Mesenchymal stem cell (in vitro differentiated cells and primary cell): ENCODE data around the gene CYB561D1.

Source experiments
- DNase-seq: peaks from one replicate; pipeline ENCODE4 v3.0.0-alpha.2; 2013
- H2AFZ ChIP-seq: one replicate; pipeline ENCODE4 v1.6.1; 2013; ENCODE audit warnings: low read depth, mild to moderate bottlenecking, control low read depth, inconsistent platforms, low read length, moderate library complexity
- H2AK5ac ChIP-seq: 2 replicates; pipeline ENCODE4 v1.6.1; 2013; ENCODE audit warnings: low read length, moderate library complexity, mild to moderate bottlenecking, inconsistent platforms; ENCODE audit not compliant: severe bottlenecking
- H2BK120ac ChIP-seq: one replicate; pipeline ENCODE4 v1.6.1; 2013; ENCODE audit warnings: low read depth, mild to moderate bottlenecking, inconsistent platforms, low read length, moderate library complexity
- H2BK12ac ChIP-seq, 2 experiments: one replicate each; pipeline ENCODE4 v1.6.1; 2013; ENCODE audit warnings: inconsistent platforms in 2 of 2, low read length in 2 of 2, mild to moderate bottlenecking in 2 of 2, moderate library complexity in 2 of 2, control low read depth in 1 of 2
- H2BK15ac ChIP-seq: one replicate; pipeline ENCODE4 v1.6.1; 2013; ENCODE audit warnings: mild to moderate bottlenecking, low read depth, inconsistent platforms; ENCODE audit not compliant: poor library complexity, severe bottlenecking
- H2BK5ac ChIP-seq: 2 replicates; pipeline ENCODE4 v1.6.1; 2013; ENCODE audit warnings: low read depth, mild to moderate bottlenecking, low read length, control low read depth, inconsistent platforms; ENCODE audit not compliant: poor library complexity, severe bottlenecking
- H3K14ac ChIP-seq, 2 experiments: one replicate each; pipeline ENCODE4 v1.6.1; 2013; ENCODE audit warnings: inconsistent platforms in 2 of 2, low read length in 2 of 2, control low read depth in 1 of 2, mild to moderate bottlenecking in 1 of 2, moderate library complexity in 1 of 2
- H3K18ac ChIP-seq, 2 experiments: one replicate each; pipeline ENCODE4 v1.6.1; 2013; ENCODE audit warnings: inconsistent platforms in 2 of 2, low read length in 2 of 2, control low read depth in 1 of 2, low read depth in 1 of 2, mild to moderate bottlenecking in 1 of 2
- H3K23ac ChIP-seq, 2 experiments: one replicate each; pipeline ENCODE4 v1.6.1; 2013; ENCODE audit warnings: inconsistent platforms in 2 of 2, low read length in 2 of 2, mild to moderate bottlenecking in 2 of 2, moderate library complexity in 2 of 2, control low read depth in 1 of 2
- H3K27ac ChIP-seq: 2 replicates; pipeline ENCODE4 v1.5.1; 2013; ENCODE audit warnings: mild to moderate bottlenecking, moderate library complexity, low read length, control low read depth, inconsistent platforms; ENCODE audit not compliant: poor library complexity, severe bottlenecking
- H3K27me3 ChIP-seq, 2 experiments: 2 replicates each; pipeline versions ENCODE4 v1.6.1 to v1.7.0; 2013; ENCODE audit warnings: low read length in 2 of 2, mild to moderate bottlenecking in 2 of 2, moderate library complexity in 2 of 2, control low read depth in 1 of 2, inconsistent platforms in 1 of 2; ENCODE audit not compliant: control insufficient read depth in 1 of 2, insufficient read depth in 1 of 2
- H3K36me3 ChIP-seq, 2 experiments: 2 replicates each; pipeline versions ENCODE4 v1.6.1 to v1.7.0; 2013; ENCODE audit warnings: low read length in 2 of 2, control low read depth in 1 of 2, inconsistent platforms in 1 of 2, low read depth in 1 of 2, mild to moderate bottlenecking in 1 of 2; ENCODE audit not compliant: insufficient read depth in 2 of 2, control insufficient read depth in 1 of 2
- H3K4ac ChIP-seq, 2 experiments: one replicate each; pipeline ENCODE4 v1.6.1; 2013; ENCODE audit warnings: inconsistent platforms in 2 of 2, low read length in 2 of 2, mild to moderate bottlenecking in 2 of 2, moderate library complexity in 2 of 2, control low read depth in 1 of 2, low read depth in 1 of 2
- H3K4me1 ChIP-seq: 2 replicates; pipeline ENCODE4 v1.6.1; 2013; ENCODE audit warnings: low read depth, low read length, control low read depth; ENCODE audit not compliant: control insufficient read depth, insufficient read depth
- H3K4me2 ChIP-seq: 2 replicates; pipeline ENCODE4 v1.6.1; 2013; ENCODE audit warnings: low read length, mild to moderate bottlenecking, inconsistent platforms; ENCODE audit not compliant: poor library complexity, severe bottlenecking
- H3K4me3 ChIP-seq, 2 experiments: 2 replicates each; pipeline versions ENCODE4 v1.5.1 to v1.7.0; 2013; ENCODE audit warnings: low read length in 2 of 2, mild to moderate bottlenecking in 2 of 2, control low read depth in 1 of 2, low read depth in 1 of 2; ENCODE audit not compliant: insufficient read depth in 1 of 2
- H3K79me1 ChIP-seq: replicated peaks from 2 replicates; pipeline ENCODE4 v1.6.1; 2013; ENCODE audit warnings: mild to moderate bottlenecking, control low read depth, low read length, inconsistent platforms; ENCODE audit not compliant: poor library complexity, severe bottlenecking
- H3K9ac ChIP-seq: 2 replicates; pipeline ENCODE4 v1.7.0; 2013; ENCODE audit warnings: mild to moderate bottlenecking, low read length, moderate library complexity
- H3K9me3 ChIP-seq: 2 replicates; pipeline ENCODE4 v1.7.0; 2013; ENCODE audit warnings: mild to moderate bottlenecking, low read length; ENCODE audit not compliant: control insufficient read depth
- H4K8ac ChIP-seq: one replicate; pipeline ENCODE4 v1.6.1; 2013; ENCODE audit warnings: inconsistent platforms, mild to moderate bottlenecking, low read length, moderate library complexity
- H4K91ac ChIP-seq: one replicate; pipeline ENCODE4 v1.6.1; 2013; ENCODE audit warnings: mild to moderate bottlenecking, low read length, inconsistent platforms
- WGBS: methylation state at CpG from one replicate; pipeline ENCODE4 v1.1.7; 2013; ENCODE audit warnings: mixed read lengths; 5-methylcytosine and 5-hydroxymethylcytosine counted together

Gene CYB561D1

GRCh38 chr1:109491372-109491771 is 2.5 kb upstream of the CYB561D1 start:
- no peak overlapping the region for H3K18ac ChIP-seq
- no peak overlapping the region for H3K27ac ChIP-seq
- peaks cover 60% of the 10 kb centered on the region in 2 experiments for H3K36me3 ChIP-seq
- no peak overlapping the region for H3K9ac ChIP-seq
- H3K79me1 ChIP-seq, result peaks cover 16% of the 10 kb centered on the region
- no peaks in the 10 kb centered on the region for H3K27me3 ChIP-seq
- WGBS, result 96% methylated on average over 8 of the region's 8 CpGs
- H2BK5ac ChIP-seq, result no peak overlapping the region
- no peak overlapping the region for H2BK15ac ChIP-seq
- DNase-seq, result no peak
- H3K4ac ChIP-seq, result no peak overlapping the region
- no peaks in the 10 kb centered on the region for H3K9me3 ChIP-seq
- no peak overlapping the region for H3K14ac ChIP-seq
- no peak overlapping the region for H3K23ac ChIP-seq
- H3K4me2 ChIP-seq, result no peak overlapping the region
- H2AFZ ChIP-seq, result no peak overlapping the region
- H2BK12ac ChIP-seq, result no peak overlapping the region
- H3K4me1 ChIP-seq, result peaks cover 13% of the 10 kb centered on the region
- H4K8ac ChIP-seq, result no peak overlapping the region
- H2BK120ac ChIP-seq, result no peak overlapping the region
- no peak overlapping the region for H4K91ac ChIP-seq
- no peak overlapping the region for H2AK5ac ChIP-seq
- H3K4me3 ChIP-seq, result no peak overlapping the region

- H4K8ac ChIP-seq, result peak overlapping the region; percentile 28
- H3K18ac ChIP-seq, result no peak overlapping the region
- H2AK5ac ChIP-seq, result no peak overlapping the region
- no peak overlapping the region for H2BK120ac ChIP-seq
- no peak overlapping the region for H3K4me2 ChIP-seq
- no peak overlapping the region for H3K4me3 ChIP-seq
- no peak overlapping the region for H4K91ac ChIP-seq
- H3K23ac ChIP-seq, result no peak overlapping the region
- H3K36me3 ChIP-seq, result peaks cover 62 to 63% of the 10 kb centered on the region in 2 experiments
- H3K79me1 ChIP-seq, result peaks cover 26% of the 10 kb centered on the region
- H2BK15ac ChIP-seq, result no peak overlapping the region
- WGBS, result 57% methylated on average over 4 of the region's 4 CpGs
- no peaks in the 10 kb centered on the region for H3K9me3 ChIP-seq
- peaks cover 13% of the 10 kb centered on the region for H3K4me1 ChIP-seq
- no peak overlapping the region for H3K14ac ChIP-seq
- no peak overlapping the region for H2BK5ac ChIP-seq
- no peak overlapping the region for H2BK12ac ChIP-seq
- H3K27me3 ChIP-seq, result no peaks in the 10 kb centered on the region
- no peak overlapping the region for H2AFZ ChIP-seq
- no peak overlapping the region for H3K27ac ChIP-seq
- peak overlapping the region; percentile 88 for H3K9ac ChIP-seq
- DNase-seq, result no peak
- no peak overlapping the region for H3K4ac ChIP-seq
Observed at GRCh38 chr1:109492779-109493178, 1.1 kb upstream of the CYB561D1 start.

GRCh38 chr1:109493227-109493626 is 667 bp upstream of the CYB561D1 start:
- Histone ChIP-seq H3K4ac (peak overlapping the region in 1 of 2 experiments; percentile 43), H3K4me1 (peaks cover 13% of the 10 kb centered on the region), H3K9me3 (no peaks in the 10 kb centered on the region), H2BK120ac (no peak overlapping the region), H2BK5ac (no peak overlapping the region), H3K4me2 (no peak overlapping the region), H3K23ac (no peak overlapping the region), H3K79me1 (peaks cover 28% of the 10 kb centered on the region), H3K9ac (peak overlapping the region; percentile 88), H2BK12ac (no peak overlapping the region), H4K91ac (no peak overlapping the region), H2AFZ (no peak overlapping the region), H3K18ac (no peak overlapping the region), H3K14ac (no peak overlapping the region), H3K27ac (no peak overlapping the region), H2BK15ac (no peak overlapping the region), H3K27me3 (no peaks in the 10 kb centered on the region), H3K36me3 (peaks cover 62 to 63% of the 10 kb centered on the region in 2 experiments), H2AK5ac (no peak overlapping the region), H4K8ac (peak overlapping the region; percentile 74), H3K4me3 (peak overlapping the region in 1 of 2 experiments; percentile 97)
- no peak for DNase-seq
- WGBS, result 82% methylated on average over 4 of the region's 4 CpGs

GRCh38 chr1:109495738-109496137 is 1.8 kb downstream of the CYB561D1 start:
- Histone ChIP-seq H3K23ac (no peak overlapping the region), H2BK5ac (no peak overlapping the region), H3K36me3 (peaks cover 40 to 50% of the 10 kb centered on the region in 2 experiments), H3K4me3 (no peak overlapping the region), H4K91ac (no peak overlapping the region), H3K27ac (no peak overlapping the region), H3K79me1 (peaks cover 32% of the 10 kb centered on the region), H3K4me2 (no peak overlapping the region), H2BK15ac (no peak overlapping the region), H2AK5ac (no peak overlapping the region), H3K4ac (no peak overlapping the region), H3K4me1 (peaks cover 27% of the 10 kb centered on the region), H2BK120ac (no peak overlapping the region), H3K9ac (peak overlapping the region; percentile 88), H3K14ac (no peak overlapping the region), H3K9me3 (no peaks in the 10 kb centered on the region), H3K18ac (no peak overlapping the region), H4K8ac (no peak overlapping the region), H2BK12ac (no peak overlapping the region), H3K27me3 (no peaks in the 10 kb centered on the region), H2AFZ (no peak overlapping the region)
- no peak for DNase-seq
- 94% methylated on average over 7 of the region's 7 CpGs for WGBS
